GM13976 (cell line): ENCODE data around the gene PCDHB7.
"Not testable (repeated sequence)": the region's sequence is repeated elsewhere in the genome, so short reads cannot be mapped to it uniquely, and the experiment has no call there.

Source experiments
- DNase-seq: peaks from one replicate; pipeline ENCODE4 v3.0.0; 2012; ENCODE audit warnings: low spot score
- CTCF ChIP-seq: IDR thresholded peaks from 2 replicates; pipeline ENCODE4 v1.5.1; 2012; ENCODE audit warnings: borderline replicate concordance, mild to moderate bottlenecking; ENCODE audit not compliant: insufficient read depth; ENCODE audit errors: extremely low read depth, missing control alignments, control extremely low read depth
- in situ Hi-C: fragments of 300-500 bp; cut with MboI; formaldehyde crosslinking; loops from one replicate; pipeline ENCODE4 v1.12.0; 2022; ENCODE audit warnings: low sequenced_read_pairs, mixed read lengths, inconsistent platforms; ENCODE audit not compliant: unreplicated experiment

PCDHB7 gene

GRCh38 chr5:141172381-141173204 lies at the start of gene PCDHB7:
TSS of gene PCDHB7 (plus strand) at chr5:141172644. CDS start at chr5:141172836, 192 bp downstream.
- in situ Hi-C loops: no loop called here
- TF ChIP-seq CTCF: no peak
- no peak for DNase-seq

- DNase-seq, in situ Hi-C loops: not testable (repeated sequence)
Observed at GRCh38 chr5:141123396-141124135, 48.9 kb upstream of the PCDHB7 start.

GRCh38 chr5:141127305-141127704 lies 45.1 kb upstream of the PCDHB7 start:
- DNase-seq: no peak
- no peak for TF ChIP-seq CTCF
- in situ Hi-C loops: no loop called here

GRCh38 chr5:141135030-141135717 lies 37.3 kb upstream of the PCDHB7 start, which contains the start of gene PCDHB5:
TSS of gene PCDHB5 (plus strand) at chr5:141135206. CDS start at chr5:141135435, 229 bp downstream.
- in situ Hi-C loops: no loop called here
- no peak for DNase-seq
- TF ChIP-seq CTCF: no peak

- in situ Hi-C loops: no loop called here
- no peak for TF ChIP-seq CTCF
Observed at GRCh38 chr5:141135718-141136266, 36.7 kb upstream of the PCDHB7 start.

GRCh38 chr5:141137346-141137745 lies 35.1 kb upstream of the PCDHB7 start:
- in situ Hi-C loops: not testable (repeated sequence)

More at GRCh38 chr5:141135718-141136266, 36.7 kb upstream of the PCDHB7 start:
- DNase-seq: no peak

GRCh38 chr5:141149812-141150211 lies 22.6 kb upstream of the PCDHB7 start, which contains the start of gene PCDHB6:
TSS of gene PCDHB6 (plus strand) at chr5:141150057. CDS start at chr5:141150258, 201 bp downstream.
- no peak for DNase-seq
- no peak for TF ChIP-seq CTCF
- in situ Hi-C loops: no loop called here

More at GRCh38 chr5:141137346-141137745, 35.1 kb upstream of the PCDHB7 start:
- DNase-seq: not testable (repeated sequence)
